SK-N-SH treated with all-trans-retinoic acid at 6 μM for 48 hours (cell line): ENCODE results near the gene SIRPG.

ENCODE experiments used
- ATAC-seq: fragments of 200-7000 bp; cut with Tn5 transposase; 3 replicates; pipeline ENCODE4 v1.9.1; 2020; ENCODE audit warnings: mild to moderate bottlenecking, moderate library complexity
- BACH2 ChIP-seq: fragments of 250-450 bp; sonication (Bioruptor Pico); IDR thresholded peaks from 2 replicates; pipeline ENCODE4 v1.9.0; 2021; ENCODE audit warnings: mild to moderate bottlenecking, borderline replicate concordance
- CREB5 ChIP-seq: fragments of 250-450 bp; sonication (Bioruptor Pico); IDR thresholded peaks from 2 replicates; pipeline ENCODE4 v1.5.1; 2020; ENCODE audit warnings: low read depth, mild to moderate bottlenecking, moderate library complexity
- CSDC2 ChIP-seq: fragments of 250-450 bp; sonication (Bioruptor Pico); IDR thresholded peaks from 2 replicates; pipeline ENCODE4 v1.5.0; 2020; ENCODE audit warnings: mild to moderate bottlenecking, moderate library complexity
- CSRNP3 ChIP-seq: fragments of 250-450 bp; sonication (Bioruptor Pico); IDR thresholded peaks from 2 replicates; pipeline ENCODE4 v1.5.1; 2021; ENCODE audit warnings: mild to moderate bottlenecking, moderate library complexity
- ESRRG ChIP-seq: fragments of 250-450 bp; sonication (Bioruptor Pico); IDR thresholded peaks from 2 replicates; pipeline ENCODE4 v1.6.1; 2021; ENCODE audit warnings: mild to moderate bottlenecking
- ISL1 ChIP-seq: fragments of 250-450 bp; sonication (Bioruptor Pico); IDR thresholded peaks from 2 replicates; pipeline ENCODE4 v2.1.2; 2022; ENCODE audit warnings: mild to moderate bottlenecking, moderate library complexity
- OSR1 ChIP-seq: fragments of 250-450 bp; sonication (Bioruptor Pico); IDR thresholded peaks from 2 replicates; pipeline ENCODE4 v1.8.0; 2022; ENCODE audit warnings: moderate library complexity, mild to moderate bottlenecking, inconsistent platforms
- PATZ1 ChIP-seq: fragments of 250-450 bp; sonication (Bioruptor Pico); IDR thresholded peaks from 2 replicates; pipeline ENCODE4 v1.8.0; 2020; ENCODE audit warnings: mild to moderate bottlenecking, moderate library complexity, borderline replicate concordance
- SNAI2 ChIP-seq: fragments of 250-450 bp; sonication (Bioruptor Pico); IDR thresholded peaks from 2 replicates; pipeline ENCODE4 v1.5.0; 2020; ENCODE audit warnings: mild to moderate bottlenecking, moderate library complexity
- TCF4 ChIP-seq: fragments of 250-450 bp; sonication (Bioruptor Pico); IDR thresholded peaks from 2 replicates; pipeline ENCODE4 v1.8.0; 2021; ENCODE audit warnings: mild to moderate bottlenecking, moderate library complexity, borderline replicate concordance
- TOX ChIP-seq: fragments of 250-450 bp; sonication (Bioruptor Pico); IDR thresholded peaks from 2 replicates; pipeline ENCODE4 v1.8.0; 2021; ENCODE audit warnings: mild to moderate bottlenecking, moderate library complexity, borderline replicate concordance
- ZC3H10 ChIP-seq: fragments of 250-450 bp; sonication (Bioruptor Pico); IDR thresholded peaks from 2 replicates; pipeline ENCODE4 v1.5.1; 2021; ENCODE audit warnings: mild to moderate bottlenecking, moderate library complexity
- ZFP3 ChIP-seq: fragments of 250-450 bp; sonication (Bioruptor Pico); IDR thresholded peaks from 2 replicates; pipeline ENCODE4 v1.5.0; 2020; ENCODE audit warnings: mild to moderate bottlenecking, moderate library complexity
- ZFP30 ChIP-seq: fragments of 450-650 bp; formaldehyde crosslinking; IDR thresholded peaks from 2 replicates; pipeline ENCODE4 v1.5.0; 2022; ENCODE audit warnings: mild to moderate bottlenecking, moderate library complexity
- ZNF565 ChIP-seq: fragments of 450-650 bp; formaldehyde crosslinking; conservative IDR thresholded peaks from 2 replicates; pipeline ENCODE4 v1.5.0; 2020; ENCODE audit warnings: low read depth, mild to moderate bottlenecking, moderate library complexity
- ZNF70 ChIP-seq: fragments of 450-650 bp; formaldehyde crosslinking; IDR thresholded peaks from 2 replicates; pipeline ENCODE4 v1.5.0; 2020; ENCODE audit warnings: mild to moderate bottlenecking, moderate library complexity
- ZNF8 ChIP-seq: fragments of 450-650 bp; formaldehyde crosslinking; IDR thresholded peaks from 2 replicates; pipeline ENCODE4 v1.5.0; 2020; ENCODE audit warnings: mild to moderate bottlenecking, moderate library complexity
- TF ChIP-seq, protein P1 (sequence below): fragments of 250-450 bp; sonication (Bioruptor Pico); IDR thresholded peaks from 2 replicates; pipeline ENCODE4 v1.5.0; 2020; ENCODE audit warnings: mild to moderate bottlenecking, moderate library complexity
- TF ChIP-seq, protein P2 (sequence below): fragments of 250-450 bp; sonication (Bioruptor Pico); IDR thresholded peaks from 2 replicates; pipeline ENCODE4 v1.8.0; 2021; ENCODE audit warnings: low read depth, mild to moderate bottlenecking, moderate library complexity, borderline replicate concordance

Gene SIRPG

DNA sequence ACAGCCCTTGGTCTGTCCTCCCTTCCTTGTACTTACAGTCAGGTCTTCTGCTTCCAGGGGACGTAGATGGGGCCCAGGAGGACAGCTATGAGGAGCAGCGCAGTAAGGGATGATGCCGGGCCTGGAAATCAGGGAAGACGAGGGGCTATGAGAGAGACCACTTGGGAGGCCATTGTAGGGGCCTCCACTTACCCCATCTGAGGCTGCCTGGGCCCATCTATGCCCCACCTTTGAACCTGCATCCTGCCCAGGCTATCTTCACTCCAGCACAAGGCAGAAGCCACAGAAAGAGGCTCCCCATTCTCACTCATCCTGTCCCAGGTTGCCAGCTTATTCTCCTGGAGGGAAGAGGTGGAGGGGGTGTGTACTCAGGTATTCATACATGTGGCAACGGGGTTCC lies 27.4 kb downstream of the SIRPG start (continued):
- TF ChIP-seq ZFP3 (CRISPR knock-in tag) (no peak), ZC3H10 (CRISPR knock-in tag) (no peak), CSDC2 (no peak), ISL1 (CRISPR knock-in tag) (no peak)

GRCh38 chr20:1629321-1629720 lies 28.3 kb downstream of the SIRPG start:
- no peak for ATAC-seq
- TF ChIP-seq, protein P1, sequence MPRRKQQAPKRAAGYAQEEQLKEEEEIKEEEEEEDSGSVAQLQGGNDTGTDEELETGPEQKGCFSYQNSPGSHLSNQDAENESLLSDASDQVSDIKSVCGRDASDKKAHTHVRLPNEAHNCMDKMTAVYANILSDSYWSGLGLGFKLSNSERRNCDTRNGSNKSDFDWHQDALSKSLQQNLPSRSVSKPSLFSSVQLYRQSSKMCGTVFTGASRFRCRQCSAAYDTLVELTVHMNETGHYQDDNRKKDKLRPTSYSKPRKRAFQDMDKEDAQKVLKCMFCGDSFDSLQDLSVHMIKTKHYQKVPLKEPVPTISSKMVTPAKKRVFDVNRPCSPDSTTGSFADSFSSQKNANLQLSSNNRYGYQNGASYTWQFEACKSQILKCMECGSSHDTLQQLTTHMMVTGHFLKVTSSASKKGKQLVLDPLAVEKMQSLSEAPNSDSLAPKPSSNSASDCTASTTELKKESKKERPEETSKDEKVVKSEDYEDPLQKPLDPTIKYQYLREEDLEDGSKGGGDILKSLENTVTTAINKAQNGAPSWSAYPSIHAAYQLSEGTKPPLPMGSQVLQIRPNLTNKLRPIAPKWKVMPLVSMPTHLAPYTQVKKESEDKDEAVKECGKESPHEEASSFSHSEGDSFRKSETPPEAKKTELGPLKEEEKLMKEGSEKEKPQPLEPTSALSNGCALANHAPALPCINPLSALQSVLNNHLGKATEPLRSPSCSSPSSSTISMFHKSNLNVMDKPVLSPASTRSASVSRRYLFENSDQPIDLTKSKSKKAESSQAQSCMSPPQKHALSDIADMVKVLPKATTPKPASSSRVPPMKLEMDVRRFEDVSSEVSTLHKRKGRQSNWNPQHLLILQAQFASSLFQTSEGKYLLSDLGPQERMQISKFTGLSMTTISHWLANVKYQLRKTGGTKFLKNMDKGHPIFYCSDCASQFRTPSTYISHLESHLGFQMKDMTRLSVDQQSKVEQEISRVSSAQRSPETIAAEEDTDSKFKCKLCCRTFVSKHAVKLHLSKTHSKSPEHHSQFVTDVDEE, result no peak
- TF ChIP-seq, protein P2, sequence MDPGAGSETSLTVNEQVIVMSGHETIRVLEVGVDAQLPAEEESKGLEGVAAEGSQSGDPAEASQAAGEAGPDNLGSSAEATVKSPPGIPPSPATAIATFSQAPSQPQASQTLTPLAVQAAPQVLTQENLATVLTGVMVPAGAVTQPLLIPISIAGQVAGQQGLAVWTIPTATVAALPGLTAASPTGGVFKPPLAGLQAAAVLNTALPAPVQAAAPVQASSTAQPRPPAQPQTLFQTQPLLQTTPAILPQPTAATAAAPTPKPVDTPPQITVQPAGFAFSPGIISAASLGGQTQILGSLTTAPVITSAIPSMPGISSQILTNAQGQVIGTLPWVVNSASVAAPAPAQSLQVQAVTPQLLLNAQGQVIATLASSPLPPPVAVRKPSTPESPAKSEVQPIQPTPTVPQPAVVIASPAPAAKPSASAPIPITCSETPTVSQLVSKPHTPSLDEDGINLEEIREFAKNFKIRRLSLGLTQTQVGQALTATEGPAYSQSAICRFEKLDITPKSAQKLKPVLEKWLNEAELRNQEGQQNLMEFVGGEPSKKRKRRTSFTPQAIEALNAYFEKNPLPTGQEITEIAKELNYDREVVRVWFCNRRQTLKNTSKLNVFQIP (CRISPR knock-in tag), result no peak
- TF ChIP-seq TCF4 (CRISPR knock-in tag) (no peak), SNAI2 (no peak), PATZ1 (no peak), ZNF565 (CRISPR knock-in tag) (no peak), ZC3H10 (CRISPR knock-in tag) (no peak), ESRRG (CRISPR knock-in tag) (no peak), CSDC2 (no peak)
- TF ChIP-seq, all 23 proteins: peak for 0

DNA sequence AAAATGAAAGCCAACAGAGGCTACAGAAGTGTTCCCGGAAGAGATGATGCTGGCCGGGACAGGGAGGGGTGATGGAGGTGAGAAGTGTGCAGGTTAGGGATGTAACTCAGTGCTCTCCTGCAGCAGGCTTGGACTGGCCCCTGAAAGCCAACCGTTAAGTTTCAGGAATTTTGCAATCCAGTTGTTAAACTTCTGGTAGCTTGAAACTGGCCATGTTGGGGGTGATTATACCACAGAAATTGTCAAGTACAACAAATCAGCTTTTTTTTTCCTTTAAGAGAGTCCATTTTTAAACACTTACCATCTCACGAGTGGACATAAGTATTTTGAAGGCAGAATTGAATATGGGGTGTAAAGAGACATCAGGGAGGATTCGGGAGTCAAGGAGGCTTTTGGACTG lies 29.0 kb downstream of the SIRPG start:
- no peak for ATAC-seq
- TF ChIP-seq ZNF8 (CRISPR knock-in tag) (no peak), SNAI2 (no peak), ZNF565 (CRISPR knock-in tag) (no peak), BACH2 (CRISPR knock-in tag) (no peak), ZC3H10 (CRISPR knock-in tag) (no peak), CSRNP3 (CRISPR knock-in tag) (no peak), TOX (CRISPR knock-in tag) (no peak), ISL1 (CRISPR knock-in tag) (no peak), TCF4 (CRISPR knock-in tag) (no peak), ZFP30 (CRISPR knock-in tag) (no peak), ZNF70 (CRISPR knock-in tag) (no peak)
- TF ChIP-seq, all 23 proteins: peak for 0

GRCh38 chr20:1627200-1627550 lies 30.4 kb downstream of the SIRPG start:
- TF ChIP-seq PATZ1 (no peak), CREB5 (CRISPR knock-in tag) (no peak), OSR1 (CRISPR knock-in tag) (no peak), ESRRG (CRISPR knock-in tag) (no peak), ZNF565 (CRISPR knock-in tag) (no peak), TCF4 (CRISPR knock-in tag) (no peak)
- TF ChIP-seq, protein P2 (CRISPR knock-in tag), result no peak
- no peak for ATAC-seq
